Brain microvascular endothelial cell (primary cell): ENCODE results near the gene ATP5PO.
A peak's percentile ranks its signal among the peaks of the same experiment; 100 is the strongest.

ENCODE experiments used
- DNase-seq: peaks from one replicate; pipeline ENCODE4 v3.0.0-alpha.2; 2020
- H3K27ac ChIP-seq: fragments of 250-450 bp; sonication (Bioruptor Pico); 2 replicates; pipeline ENCODE4 v1.5.1; 2020; ENCODE audit warnings: mild to moderate bottlenecking, moderate library complexity
- H3K27me3 ChIP-seq: fragments of 250-450 bp; sonication (Bioruptor Pico); replicated peaks from 2 replicates; pipeline ENCODE4 v1.5.1; 2020; ENCODE audit warnings: mild to moderate bottlenecking
- H3K36me3 ChIP-seq: fragments of 250-450 bp; sonication (Bioruptor Pico); replicated peaks from 2 replicates; pipeline ENCODE4 v1.5.1; 2020; ENCODE audit warnings: mild to moderate bottlenecking
- H3K4me3 ChIP-seq: 2 replicates; pipeline ENCODE4 v1.5.1; 2011; ENCODE audit warnings: low read depth, mild to moderate bottlenecking, control low read depth, low read length, moderate library complexity
- CTCF ChIP-seq: IDR thresholded peaks from 2 replicates; pipeline ENCODE4 v1.5.1; 2011; ENCODE audit warnings: low read depth, mild to moderate bottlenecking, moderate library complexity, low read length, control low read depth, inconsistent platforms; ENCODE audit errors: missing control alignments
- in situ Hi-C: cut with HindIII; loops from 2 replicates; pipeline ENCODE4 v1.10.0; 2017; ENCODE audit warnings: low sequenced_read_pairs, low pct_ligation_motif_present

The ATP5PO gene

GRCh38 chr21:33915368-33916199, at the start of gene ATP5PO:
Gene ATP5PO, minus strand, starts transcription at chr21:33915804. Its CDS starts 41 bp downstream, at chr21:33915763.
- DNase-seq, result peak; percentile 98
- H3K27ac ChIP-seq, result peak within 1 kb of the TSS; percentile 79
- peak within 1 kb of the TSS; percentile 82 for H3K4me3 ChIP-seq
- in situ Hi-C loops, result no loop called here
- H3K27me3 ChIP-seq, result no peaks in the 10 kb centered on the region
- TF ChIP-seq CTCF, result peak; percentile 6
- H3K36me3 ChIP-seq, result peaks cover 25% of the 10 kb centered on the region

GRCh38 chr21:33964706-33965325, 49.2 kb upstream of the ATP5PO start:
- in situ Hi-C loops, result no loop called here
- no peak for DNase-seq
- no peaks in the 10 kb centered on the region for H3K36me3 ChIP-seq
- no peak overlapping the region for H3K4me3 ChIP-seq
- no peak for TF ChIP-seq CTCF
- H3K27me3 ChIP-seq, result no peaks in the 10 kb centered on the region
- no peak overlapping the region for H3K27ac ChIP-seq

GRCh38 chr21:33963848-33964555, 48.4 kb upstream of the ATP5PO start:
- no peak for DNase-seq
- Histone ChIP-seq H3K36me3 (no peaks in the 10 kb centered on the region), H3K27me3 (no peaks in the 10 kb centered on the region), H3K27ac (no peak overlapping the region), H3K4me3 (no peak overlapping the region)
- TF ChIP-seq CTCF, result no peak
- in situ Hi-C loops, result no loop called here

GRCh38 chr21:33962290-33962689, 46.7 kb upstream of the ATP5PO start:
- in situ Hi-C loops, result no loop called here
- Histone ChIP-seq H3K27me3 (no peaks in the 10 kb centered on the region), H3K36me3 (no peaks in the 10 kb centered on the region), H3K27ac (no peak overlapping the region), H3K4me3 (no peak overlapping the region)
- no peak for DNase-seq
- TF ChIP-seq CTCF, result no peak

GRCh38 chr21:33961061-33961460, 45.5 kb upstream of the ATP5PO start:
- Histone ChIP-seq H3K4me3 (no peak overlapping the region), H3K27ac (no peak overlapping the region), H3K27me3 (no peaks in the 10 kb centered on the region), H3K36me3 (no peaks in the 10 kb centered on the region)
- no peak for TF ChIP-seq CTCF
- in situ Hi-C loops, result no loop called here
- DNase-seq, result no peak
